NCI-H345 treated with DMSO at 0.1 percent for 48 hours (cell line): ENCODE measurements around the gene LSM4.
"Not testable (repeated sequence)": the region's sequence is repeated elsewhere in the genome, so short reads cannot be mapped to it uniquely, and the experiment has no call there.

Source experiments
- DNase-seq: peaks from one replicate; lab custom pipeline; 2025; ENCODE audit not compliant: unreplicated experiment; lab: John Stamatoyannopoulos, UW

LSM4 gene

DNA sequence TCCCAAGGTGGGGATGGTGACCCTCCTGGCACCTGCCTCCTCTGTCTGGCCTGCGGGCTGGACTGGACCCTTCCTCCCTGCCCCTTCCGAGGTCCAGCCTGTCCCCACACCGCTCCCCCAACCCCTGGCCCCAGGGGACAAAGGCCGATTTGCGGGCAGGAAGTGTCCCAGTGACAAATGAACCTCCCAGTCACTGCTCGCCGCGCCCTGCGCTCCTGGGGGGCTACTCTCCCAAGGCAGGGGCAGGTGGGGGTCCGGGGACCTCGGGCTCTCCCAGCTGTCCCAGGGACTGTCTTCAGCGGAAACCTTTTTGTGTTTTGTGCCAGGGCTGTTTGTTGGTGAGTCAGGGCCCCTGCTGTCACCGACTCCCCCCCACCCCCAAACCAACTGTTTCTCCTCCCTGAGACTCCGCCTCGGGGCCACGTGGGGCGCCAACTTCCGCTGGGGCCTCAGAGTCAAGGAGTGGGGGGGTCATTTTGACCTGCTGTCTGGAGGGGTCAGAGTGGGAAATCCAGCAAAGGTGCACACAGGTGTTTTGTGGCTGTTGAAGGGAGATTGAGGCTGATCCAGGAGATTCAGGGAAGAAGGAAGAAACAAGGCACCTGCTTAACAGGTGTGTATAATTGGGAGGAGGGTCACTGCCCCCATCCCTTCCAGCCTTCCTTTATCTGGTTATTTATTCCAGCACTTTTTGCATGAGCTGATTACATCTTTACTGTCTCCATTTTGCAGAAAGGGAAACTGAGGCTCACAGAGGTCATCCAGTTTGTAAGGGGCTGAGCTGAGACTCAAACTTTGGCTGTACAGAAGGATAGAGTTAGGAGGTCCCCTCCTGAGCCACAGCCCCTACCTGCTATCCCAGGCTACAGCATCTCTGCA is 18.4 kb upstream of the LSM4 start:
- no peak for DNase-seq

DNA sequence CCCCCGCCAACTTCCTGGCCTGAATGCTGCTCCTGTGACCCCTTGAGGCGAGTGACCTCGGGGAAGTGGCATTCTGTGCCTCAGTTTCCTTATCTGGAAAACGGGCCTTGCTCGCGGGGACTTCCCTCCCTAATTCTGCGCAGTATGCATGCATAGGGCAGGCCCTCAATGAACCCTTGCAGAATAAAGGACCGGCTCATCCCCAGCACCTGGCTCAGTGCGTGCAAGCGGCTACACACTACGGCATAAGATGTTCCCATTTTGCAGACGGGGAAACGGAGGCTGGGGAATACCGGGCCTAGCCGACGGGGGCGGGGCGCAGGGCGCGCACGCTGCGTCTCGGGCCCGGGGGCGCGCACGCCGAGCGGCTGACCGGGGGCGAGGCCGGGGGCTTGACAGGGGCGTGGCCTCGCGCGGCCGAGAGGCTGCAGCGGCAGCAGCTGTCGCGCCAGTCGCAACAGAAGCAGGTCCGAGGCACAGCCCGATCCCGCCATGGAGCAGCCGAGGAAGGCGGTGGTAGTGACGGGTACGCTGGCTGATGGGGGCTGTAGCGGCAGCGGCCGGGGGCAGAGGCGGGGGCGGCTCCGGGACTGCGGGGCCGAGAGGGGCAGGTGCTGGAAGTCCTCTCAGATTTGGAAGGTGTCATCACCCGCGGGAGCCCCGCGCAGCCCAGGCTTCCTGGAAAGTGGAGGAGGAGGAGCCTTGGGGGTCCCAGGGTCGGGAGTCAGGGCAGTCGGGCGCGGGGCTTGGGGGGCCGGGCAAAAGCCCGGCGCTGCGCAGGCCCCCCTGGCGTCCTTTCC is 17.5 kb upstream of the LSM4 start, which contains the start of gene PGPEP1:
TSS of gene PGPEP1 (plus strand) at position 409 of the 800 bp plus-strand sequence. CDS start at position 493, 84 bp downstream.
- DNase-seq: peak; percentile 28

DNA sequence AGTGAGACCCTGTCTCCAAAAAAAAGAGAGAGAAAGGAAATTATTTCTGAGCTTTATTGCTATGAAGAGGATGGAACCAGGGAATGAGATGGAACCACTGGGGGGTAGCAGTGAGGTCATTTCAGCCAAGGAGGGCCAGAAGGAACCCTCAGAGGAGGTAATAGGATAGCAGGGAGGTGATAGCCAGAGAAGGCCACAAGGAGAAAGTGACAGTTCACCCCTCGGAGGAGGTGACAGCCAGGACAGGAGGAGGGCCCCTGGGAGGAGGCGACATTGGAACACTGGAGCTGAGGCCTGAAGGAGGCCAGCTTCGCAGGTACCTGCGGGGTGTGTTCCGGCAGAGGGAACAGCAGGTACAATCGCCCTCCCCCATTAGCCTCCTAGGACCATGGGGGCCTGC is 16.8 kb upstream of the LSM4 start:
- DNase-seq: no peak

DNA sequence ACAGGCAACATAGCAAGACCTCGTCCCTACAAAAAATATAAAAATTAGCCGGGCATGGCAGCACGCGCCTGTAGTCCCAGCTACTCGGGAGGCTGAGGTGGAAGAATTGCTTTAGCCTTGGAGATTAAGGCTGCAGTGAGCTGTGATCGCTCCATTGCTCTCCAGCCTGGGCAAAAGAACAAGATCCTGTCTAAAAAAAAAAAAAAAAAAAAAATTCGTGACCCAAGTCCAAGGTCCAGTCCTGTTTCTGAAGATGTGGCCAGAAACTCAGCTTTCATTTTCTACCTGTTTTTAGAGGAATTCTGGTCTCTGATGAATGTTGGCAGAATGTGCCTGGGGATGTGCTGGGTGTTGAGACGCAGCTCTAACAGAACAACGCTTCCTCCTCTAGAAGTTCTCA is 15.7 kb upstream of the LSM4 start:
- no peak for DNase-seq

DNA sequence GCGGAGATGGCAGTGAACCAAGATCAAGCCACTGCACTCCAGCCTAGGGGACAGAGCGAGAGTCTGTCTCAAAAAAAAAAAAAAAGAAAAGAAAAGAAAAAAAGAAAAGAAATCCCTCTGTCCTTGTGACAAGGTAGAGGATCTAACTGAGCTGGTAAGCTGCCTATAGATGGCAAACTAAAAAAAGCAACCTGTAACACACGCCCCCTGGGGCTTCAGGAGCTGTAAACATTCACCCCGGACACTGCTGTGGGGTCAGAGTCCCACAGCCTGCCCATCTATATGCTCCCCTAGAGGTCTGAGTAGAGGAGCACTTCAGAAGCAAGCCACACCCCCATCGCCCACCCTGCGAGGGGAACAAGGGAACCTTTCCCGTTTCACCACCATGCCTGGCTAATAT is 13.2 kb upstream of the LSM4 start:
- DNase-seq: no peak

DNA sequence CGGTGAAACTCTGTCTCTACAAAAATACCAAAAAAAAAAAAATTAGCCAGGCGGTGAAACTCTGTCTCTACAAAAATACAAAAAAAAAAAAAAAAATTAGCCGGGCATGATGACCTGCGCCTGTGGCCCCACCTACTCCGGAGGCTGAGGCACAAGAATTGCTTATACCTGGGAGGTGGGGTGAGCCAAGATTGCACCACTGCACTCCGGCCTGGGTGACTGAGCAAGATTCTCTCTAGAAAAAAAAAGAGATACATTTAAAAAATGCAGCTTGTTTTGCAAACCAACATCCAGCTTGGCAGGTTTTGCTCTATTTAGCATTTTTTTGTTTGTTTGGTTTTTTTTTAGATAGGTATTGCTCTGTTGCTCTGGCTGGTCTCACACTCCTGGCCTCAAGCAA is 10.8 kb upstream of the LSM4 start:
- DNase-seq: no peak

DNA sequence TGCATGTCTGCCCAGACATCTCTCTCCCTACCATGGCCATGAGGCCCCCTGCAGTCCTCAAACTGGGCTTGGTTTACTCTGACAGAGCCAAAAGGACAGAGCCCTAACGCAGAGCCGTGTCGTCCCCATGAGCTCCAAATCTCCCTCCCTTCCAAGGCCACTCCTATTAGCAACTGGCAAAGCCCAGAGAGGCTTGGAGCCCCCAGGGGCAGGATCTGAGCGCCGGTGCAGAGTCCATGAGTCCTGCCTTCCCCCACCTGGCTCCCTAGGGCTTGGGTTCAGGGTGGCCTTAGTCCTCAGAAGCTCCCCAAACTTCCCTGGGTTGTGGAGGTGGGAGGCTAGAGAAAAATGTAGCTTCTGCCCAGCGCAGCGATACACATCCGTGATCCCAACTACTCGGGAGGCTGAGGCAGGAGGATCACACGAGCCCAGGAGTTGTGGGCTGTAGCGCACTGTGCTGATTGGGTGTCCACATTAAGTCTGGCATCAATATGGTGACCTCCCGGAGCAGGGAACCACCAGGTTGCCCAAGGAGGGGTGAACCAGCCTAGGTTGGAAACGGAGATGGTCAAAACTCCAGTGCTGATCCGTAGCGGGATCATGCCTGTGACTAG is 10.1 kb upstream of the LSM4 start:
- no peak for DNase-seq

DNA sequence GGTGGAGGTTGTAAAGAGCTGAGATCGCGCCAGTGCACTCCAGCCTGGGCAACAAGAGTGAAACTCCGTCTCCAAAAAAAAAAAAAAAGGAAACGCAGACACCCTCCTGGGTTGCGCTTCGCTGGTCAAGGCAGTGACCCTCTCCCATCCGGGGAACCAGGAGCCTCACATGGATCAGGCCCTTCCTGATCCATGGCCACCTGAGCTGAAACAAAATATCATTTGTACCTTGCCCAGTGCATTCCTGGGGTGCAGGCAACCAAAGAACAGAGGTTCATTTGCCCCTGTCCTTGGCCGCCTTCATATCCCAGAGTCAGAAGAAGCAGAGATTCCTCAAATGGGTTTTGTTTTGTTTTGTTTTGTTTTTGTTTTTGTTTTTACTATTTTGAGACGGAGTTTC is 8.0 kb upstream of the LSM4 start:
- DNase-seq: no peak

DNA sequence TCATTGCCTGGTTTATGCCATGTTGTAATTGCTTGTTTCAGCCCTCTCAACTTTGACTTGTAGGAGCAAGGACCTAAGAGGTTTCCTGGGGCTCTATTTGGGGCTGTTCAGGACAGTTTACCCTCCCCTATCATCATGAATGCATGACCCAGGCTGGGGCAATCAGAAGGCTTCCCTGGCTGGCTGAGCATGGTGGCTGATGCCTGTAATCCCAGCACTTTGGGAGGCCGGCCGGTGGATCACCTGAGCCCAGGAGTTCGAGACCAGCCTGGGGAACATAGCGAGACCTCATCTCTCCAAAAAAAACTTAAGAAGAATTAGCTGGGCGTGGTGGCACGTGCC is 6.1 kb upstream of the LSM4 start:
- no peak for DNase-seq

DNA sequence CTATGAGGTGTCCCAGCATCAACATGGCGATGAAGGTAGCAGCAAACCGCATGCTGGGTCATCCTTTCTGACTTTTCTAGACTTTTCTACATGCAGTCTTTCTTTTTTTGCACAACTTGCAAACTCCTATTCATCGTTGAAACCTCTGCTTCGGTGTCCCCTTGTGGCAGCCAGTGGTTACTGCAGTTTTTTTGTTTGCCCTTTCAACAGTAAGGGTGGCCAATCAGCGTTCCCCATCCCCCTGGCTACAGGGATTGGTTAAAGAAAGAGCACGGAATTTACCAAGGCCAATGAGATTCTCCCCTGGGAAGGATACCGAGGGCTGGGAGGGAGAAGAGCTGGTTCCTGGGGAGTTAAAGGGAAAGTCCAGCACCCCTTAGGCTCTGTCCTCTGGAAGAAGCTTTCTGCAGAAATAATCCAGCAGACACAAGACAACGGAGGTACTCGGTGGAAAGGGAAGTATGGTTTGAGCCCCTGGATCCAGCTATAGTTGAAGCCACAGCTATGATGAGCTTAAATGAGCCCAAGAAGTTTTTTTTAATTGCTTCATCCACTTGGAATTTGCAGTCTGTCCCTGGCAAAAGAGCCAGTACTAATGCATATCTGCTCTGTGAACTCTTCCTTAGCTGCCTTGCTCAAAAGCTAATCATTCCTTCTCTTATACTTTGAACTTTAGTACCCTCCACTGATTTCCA is 5.6 kb upstream of the LSM4 start:
- peak; percentile 87 for DNase-seq

DNA sequence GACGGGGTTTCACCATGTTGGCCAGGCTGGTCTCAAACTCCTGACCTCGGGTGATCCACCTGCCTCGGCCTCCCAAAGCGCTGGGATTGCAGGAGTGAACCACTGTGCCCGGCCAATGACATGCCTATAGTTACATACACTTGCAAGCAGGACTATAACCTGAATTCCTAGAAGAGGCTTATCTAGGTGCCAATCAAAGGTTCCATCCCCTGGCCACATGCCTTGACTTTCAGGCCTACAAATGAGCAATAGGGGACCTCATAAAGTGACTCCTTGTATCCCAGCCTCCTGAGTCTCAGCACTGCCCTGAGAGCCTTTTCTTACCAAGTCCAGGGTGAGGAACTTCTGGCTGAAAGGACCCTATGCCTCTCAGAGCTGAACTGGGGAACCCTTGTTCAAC is 3.9 kb upstream of the LSM4 start:
- DNase-seq: no peak

DNA sequence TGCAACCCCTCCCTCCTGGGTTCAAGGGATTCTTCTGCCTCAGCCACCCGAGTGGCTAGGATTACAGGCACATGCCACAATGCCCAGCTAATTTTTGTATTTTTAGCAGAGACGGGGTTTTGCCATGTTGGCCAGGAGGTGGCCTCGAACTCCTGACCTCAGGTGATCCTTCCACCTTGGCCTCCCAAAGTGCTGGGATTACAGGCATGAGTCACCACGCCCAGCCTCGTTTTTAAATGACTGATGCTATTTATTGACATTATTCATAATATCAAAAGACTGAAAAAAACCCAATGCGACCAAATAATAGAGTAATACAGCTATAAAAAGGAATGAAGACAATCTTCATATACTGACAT is 1.5 kb upstream of the LSM4 start:
- DNase-seq: not testable (repeated sequence)

DNA sequence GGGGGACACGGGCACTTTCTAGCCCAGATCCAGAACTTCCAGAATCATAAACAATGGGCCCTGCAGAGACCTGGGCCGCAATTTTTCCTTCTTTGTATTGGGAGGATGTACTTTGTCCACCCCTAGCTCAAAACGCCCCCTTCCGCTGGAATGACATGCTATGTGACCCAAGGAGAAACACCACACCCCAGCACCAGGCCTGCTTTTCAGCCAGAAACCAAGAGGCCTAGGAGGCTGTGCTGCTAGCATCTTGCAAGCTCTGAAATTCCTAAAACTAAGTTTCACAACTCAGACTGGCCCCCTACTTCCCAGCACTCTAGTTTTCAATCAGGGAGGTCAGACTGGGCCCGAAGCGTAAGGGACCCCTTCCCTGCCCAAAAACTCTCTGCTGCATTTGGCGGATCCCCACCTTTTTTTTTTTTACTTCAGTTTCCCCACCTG is 538 bp downstream of the LSM4 start:
- DNase-seq: no peak

DNA sequence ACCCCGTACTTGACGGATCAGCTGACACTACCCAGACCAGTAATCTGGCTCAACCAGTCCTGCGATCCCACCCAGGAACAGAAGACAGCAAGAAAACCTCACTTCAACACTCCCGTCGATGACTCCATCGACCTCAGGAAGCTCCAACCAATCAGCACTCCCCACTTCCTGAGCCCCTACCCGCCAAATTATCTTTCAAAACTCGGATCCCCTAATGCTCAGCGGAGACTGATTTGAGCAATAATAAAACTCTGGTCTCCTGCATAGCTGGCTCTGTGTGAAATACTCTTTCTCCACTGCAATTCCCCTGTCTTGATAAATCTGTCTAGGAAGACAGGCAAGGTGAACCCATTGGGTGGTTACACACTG is 1.2 kb downstream of the LSM4 start:
- DNase-seq: no peak

DNA sequence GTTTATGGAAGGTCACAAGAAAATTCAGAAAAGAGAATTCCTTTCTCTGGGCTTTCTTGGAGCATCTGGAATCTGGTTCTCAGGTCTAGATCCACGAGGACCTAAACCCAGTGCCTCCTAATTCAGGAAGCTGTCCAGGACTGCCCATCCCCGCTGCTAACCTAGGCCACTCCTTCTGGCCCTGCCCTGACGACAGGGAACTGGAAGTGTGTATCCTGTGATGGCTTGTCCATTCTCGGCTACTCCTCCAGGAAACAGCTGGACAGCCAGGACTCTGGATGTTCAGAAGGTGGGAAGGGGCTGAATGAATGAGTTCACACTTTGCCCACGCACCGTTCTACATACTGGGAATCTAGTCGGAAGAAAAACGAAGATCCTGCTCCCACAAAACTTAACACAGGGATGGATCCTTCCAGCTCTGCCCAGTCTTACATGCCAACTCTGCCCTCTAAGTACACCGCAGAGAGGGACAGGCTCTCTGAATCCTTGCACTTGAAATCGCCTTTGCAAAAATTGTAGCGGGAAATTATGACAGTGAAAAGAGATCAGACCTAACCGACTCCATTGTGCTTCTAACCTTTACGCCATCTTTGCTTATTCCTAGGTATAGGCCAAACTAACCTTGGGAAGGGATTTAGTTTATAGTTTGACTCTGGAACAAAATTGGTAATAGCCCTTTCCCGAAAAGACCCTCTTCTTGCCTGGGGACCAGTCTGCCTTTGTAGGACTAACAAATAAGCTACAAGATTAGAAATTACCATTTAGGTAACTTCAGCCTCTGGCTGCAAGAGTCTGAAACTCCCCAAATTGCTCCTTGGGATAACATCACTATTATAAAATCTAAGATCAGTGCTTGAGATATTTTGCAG is 1.8 kb downstream of the LSM4 start:
- no peak for DNase-seq

DNA sequence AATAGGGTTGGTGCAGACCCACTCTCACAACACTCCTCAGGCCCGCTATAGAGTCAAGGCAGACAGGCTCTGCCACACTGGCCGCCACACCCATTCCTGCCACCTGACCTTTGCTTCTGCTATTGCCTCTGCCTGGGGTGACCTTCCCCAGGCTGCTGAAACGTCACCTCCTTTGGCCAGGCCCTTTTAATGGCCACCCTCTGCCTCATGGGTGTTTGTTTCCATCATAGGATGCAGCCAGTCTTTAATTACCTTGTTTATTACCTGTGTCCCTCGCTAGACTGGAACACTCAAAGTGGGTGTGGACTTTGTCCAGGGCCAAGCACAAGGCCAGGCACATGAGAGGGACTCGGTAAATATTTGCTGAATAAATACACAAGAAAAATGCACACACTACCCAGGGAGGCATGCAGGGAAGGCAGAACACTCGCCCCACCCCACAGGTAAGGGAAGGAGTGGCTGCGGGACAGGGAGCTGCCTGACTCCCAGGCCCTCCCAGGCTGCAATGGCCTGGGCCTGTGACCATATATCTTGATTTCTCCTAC is 3.2 kb downstream of the LSM4 start:
- DNase-seq: no peak

DNA sequence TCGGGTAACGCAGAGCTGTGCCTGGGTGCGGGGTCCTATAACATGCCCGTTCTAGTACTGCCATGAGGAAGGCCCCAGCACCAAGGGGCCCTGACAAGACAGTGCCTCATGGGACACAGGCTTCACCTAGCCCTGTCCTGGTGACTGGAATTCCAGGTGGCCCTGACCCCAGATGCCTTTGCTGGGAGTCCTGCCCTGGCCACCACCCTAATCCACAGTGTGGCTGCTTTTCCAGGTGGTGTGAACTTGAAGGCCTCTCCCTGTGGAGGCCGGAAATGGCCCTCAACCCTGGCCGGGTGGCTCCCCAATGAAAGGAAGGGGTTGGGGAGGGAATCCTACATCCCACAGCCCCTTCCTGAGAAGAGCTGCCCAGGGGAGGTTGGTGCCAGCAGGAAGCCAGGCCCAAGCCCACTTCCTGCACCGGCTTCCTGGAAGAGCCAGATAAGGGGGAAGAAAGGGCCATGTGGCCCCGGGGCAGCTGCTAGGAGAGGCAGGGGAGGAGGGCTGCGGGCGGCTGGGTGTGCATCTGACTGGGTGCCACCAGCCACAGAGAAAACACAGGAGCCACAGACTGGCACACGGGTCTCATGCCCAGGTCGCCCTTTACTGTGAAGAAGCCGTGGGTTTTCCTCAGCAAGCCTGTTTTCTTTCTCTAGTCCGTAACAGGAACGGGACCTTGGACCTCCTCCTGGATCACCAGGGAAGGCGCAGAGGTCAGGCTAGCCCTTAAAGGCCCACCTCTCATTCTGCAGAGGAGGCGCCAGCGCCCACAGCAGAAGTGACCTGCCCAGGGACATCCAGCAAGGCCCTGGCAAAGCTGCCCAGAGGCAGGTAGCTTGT is 4.7 kb downstream of the LSM4 start:
- DNase-seq: no peak

DNA sequence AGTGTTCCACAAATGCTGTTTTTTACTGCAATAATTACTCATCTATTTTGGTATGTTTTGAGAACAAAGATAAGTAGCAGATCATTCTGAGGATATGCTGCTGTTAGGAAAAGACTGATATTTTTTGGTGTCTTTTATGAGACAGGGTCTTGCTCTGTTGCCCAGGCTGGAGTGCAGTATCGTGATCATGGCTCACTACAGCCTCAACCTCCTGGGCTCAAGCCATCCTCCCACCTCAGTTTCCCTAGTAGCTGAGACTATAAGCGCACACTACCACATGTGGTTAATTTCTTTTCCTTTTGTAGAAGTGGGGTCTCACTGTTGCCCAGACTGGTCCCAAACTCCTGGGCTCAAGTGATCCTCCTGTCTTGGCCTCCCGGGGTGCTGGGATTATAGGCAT is 9.5 kb downstream of the LSM4 start:
- DNase-seq: no peak

DNA sequence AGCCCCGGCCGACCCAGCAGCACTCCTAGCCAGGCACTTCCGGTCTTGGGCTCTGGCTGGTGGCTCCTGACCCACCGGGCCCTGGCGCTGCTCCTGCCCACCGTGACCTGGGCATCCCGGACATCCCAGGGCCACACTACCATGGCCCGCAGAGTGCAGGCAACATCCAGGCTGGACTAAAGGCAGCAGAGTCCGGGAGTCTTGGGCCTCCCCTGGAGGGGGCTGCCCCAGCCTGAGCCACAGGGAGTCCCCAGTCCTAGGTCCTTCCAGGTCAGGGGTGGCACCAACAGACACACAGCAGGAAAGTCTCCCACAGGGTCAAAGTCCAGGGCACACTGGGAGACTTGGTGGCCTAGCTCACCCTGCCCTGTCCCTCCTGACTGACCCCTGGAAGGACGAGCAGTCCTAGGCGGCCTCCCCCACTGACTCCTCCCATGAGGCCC is 10.8 kb downstream of the LSM4 start:
- no peak for DNase-seq
